Muscle layer of duodenum (tissue), 2 donors: ENCODE measurements around the gene TRDN.

Experiments
- H3K27ac ChIP-seq: one replicate; pipeline ENCODE4 v1.7.0; 2013; ENCODE audit warnings: mild to moderate bottlenecking, low read length
- H3K27me3 ChIP-seq: one replicate; pipeline ENCODE4 v1.7.0; 2013; ENCODE audit warnings: low read depth, mild to moderate bottlenecking, control low read depth, low read length
- H3K36me3 ChIP-seq, 2 donors: one replicate each; pipeline ENCODE4 v1.7.0; 2013; ENCODE audit warnings: low read length in 2 of 2, control low read depth in 1 of 2, mild to moderate bottlenecking in 1 of 2; ENCODE audit not compliant: insufficient read depth in 2 of 2, control insufficient read depth in 1 of 2
- H3K4me1 ChIP-seq, 2 donors: one replicate each; pipeline ENCODE4 v1.7.0; 2013; ENCODE audit warnings: low read length in 2 of 2, mild to moderate bottlenecking in 2 of 2, control low read depth in 1 of 2, moderate library complexity in 1 of 2; ENCODE audit not compliant: insufficient read depth in 2 of 2, control insufficient read depth in 1 of 2
- H3K4me3 ChIP-seq, 2 donors: one replicate each; pipeline ENCODE4 v1.7.0; 2013; ENCODE audit warnings: low read length in 2 of 2, low read depth in 1 of 2, mild to moderate bottlenecking in 1 of 2
- H3K9me3 ChIP-seq, 2 donors: one replicate each; pipeline ENCODE4 v1.7.0; 2013; ENCODE audit warnings: low read length in 2 of 2, control low read depth in 1 of 2, mild to moderate bottlenecking in 1 of 2; ENCODE audit not compliant: control insufficient read depth in 1 of 2
- donor health status: healthy.

The TRDN gene

GRCh38 chr6:123529058-123529457, 107.7 kb downstream of the TRDN start:
- no peaks in the 10 kb centered on the region for H3K36me3 ChIP-seq
- no peak overlapping the region for H3K27ac ChIP-seq
- H3K4me1 ChIP-seq: no peaks in the 10 kb centered on the region
- no peaks in the 10 kb centered on the region for H3K9me3 ChIP-seq
- peak overlapping the region in 1 of 2 donors; percentile 3 for H3K4me3 ChIP-seq
- no peaks in the 10 kb centered on the region for H3K27me3 ChIP-seq

- H3K27ac ChIP-seq: no peak overlapping the region
- H3K9me3 ChIP-seq: no peaks in the 10 kb centered on the region
- no peaks in the 10 kb centered on the region for H3K27me3 ChIP-seq
- no peaks in the 10 kb centered on the region for H3K4me1 ChIP-seq
- H3K36me3 ChIP-seq: no peaks in the 10 kb centered on the region
- H3K4me3 ChIP-seq: no peak overlapping the region
Observed at GRCh38 chr6:123527406-123527805, 109.3 kb downstream of the TRDN start.

GRCh38 chr6:123526128-123526527, 110.6 kb downstream of the TRDN start:
- H3K4me3 ChIP-seq: no peak overlapping the region
- H3K36me3 ChIP-seq: no peaks in the 10 kb centered on the region
- no peaks in the 10 kb centered on the region for H3K4me1 ChIP-seq
- H3K9me3 ChIP-seq: no peaks in the 10 kb centered on the region
- H3K27me3 ChIP-seq: no peaks in the 10 kb centered on the region
- no peak overlapping the region for H3K27ac ChIP-seq

GRCh38 chr6:123524781-123525180, 112.0 kb downstream of the TRDN start:
- no peaks in the 10 kb centered on the region for H3K27me3 ChIP-seq
- no peak overlapping the region for H3K4me3 ChIP-seq
- no peaks in the 10 kb centered on the region for H3K4me1 ChIP-seq
- H3K27ac ChIP-seq: no peak overlapping the region
- no peaks in the 10 kb centered on the region for H3K36me3 ChIP-seq
- no peaks in the 10 kb centered on the region for H3K9me3 ChIP-seq

- Histone ChIP-seq H3K4me3 (no peak overlapping the region), H3K36me3 (no peaks in the 10 kb centered on the region), H3K27ac (no peak overlapping the region), H3K27me3 (no peaks in the 10 kb centered on the region), H3K9me3 (no peaks in the 10 kb centered on the region), H3K4me1 (no peaks in the 10 kb centered on the region)
Observed at GRCh38 chr6:123520217-123520616, 116.5 kb downstream of the TRDN start.

- H3K4me3 ChIP-seq: no peak overlapping the region
- no peaks in the 10 kb centered on the region for H3K9me3 ChIP-seq
- H3K4me1 ChIP-seq: no peaks in the 10 kb centered on the region
- no peaks in the 10 kb centered on the region for H3K36me3 ChIP-seq
- H3K27ac ChIP-seq: no peak overlapping the region
- no peaks in the 10 kb centered on the region for H3K27me3 ChIP-seq
Observed at GRCh38 chr6:123519189-123519505, 117.6 kb downstream of the TRDN start.

GRCh38 chr6:123518441-123519188, 118.1 kb downstream of the TRDN start:
- Histone ChIP-seq H3K4me1 (no peaks in the 10 kb centered on the region), H3K27ac (no peak overlapping the region), H3K9me3 (no peaks in the 10 kb centered on the region), H3K4me3 (no peak overlapping the region), H3K36me3 (no peaks in the 10 kb centered on the region), H3K27me3 (no peaks in the 10 kb centered on the region)

GRCh38 chr6:123515715-123516114, 121.0 kb downstream of the TRDN start:
- no peak overlapping the region for H3K27ac ChIP-seq
- H3K36me3 ChIP-seq: no peaks in the 10 kb centered on the region
- no peaks in the 10 kb centered on the region for H3K27me3 ChIP-seq
- no peaks in the 10 kb centered on the region for H3K9me3 ChIP-seq
- H3K4me3 ChIP-seq: no peak overlapping the region
- H3K4me1 ChIP-seq: no peaks in the 10 kb centered on the region

GRCh38 chr6:123509112-123509511, 127.6 kb downstream of the TRDN start:
- no peak overlapping the region for H3K27ac ChIP-seq
- no peaks in the 10 kb centered on the region for H3K4me1 ChIP-seq
- no peaks in the 10 kb centered on the region for H3K9me3 ChIP-seq
- H3K36me3 ChIP-seq: no peaks in the 10 kb centered on the region
- H3K4me3 ChIP-seq: no peak overlapping the region
- H3K27me3 ChIP-seq: no peaks in the 10 kb centered on the region

- H3K36me3 ChIP-seq: no peaks in the 10 kb centered on the region
- no peaks in the 10 kb centered on the region for H3K9me3 ChIP-seq
- no peaks in the 10 kb centered on the region for H3K27me3 ChIP-seq
- H3K4me1 ChIP-seq: no peaks in the 10 kb centered on the region
- no peak overlapping the region for H3K27ac ChIP-seq
- no peak overlapping the region for H3K4me3 ChIP-seq
Observed at GRCh38 chr6:123508290-123508689, 128.5 kb downstream of the TRDN start.

- Histone ChIP-seq H3K27ac (no peak overlapping the region), H3K4me3 (no peak overlapping the region), H3K36me3 (no peaks in the 10 kb centered on the region), H3K9me3 (no peaks in the 10 kb centered on the region), H3K27me3 (no peaks in the 10 kb centered on the region), H3K4me1 (no peaks in the 10 kb centered on the region)
Observed at GRCh38 chr6:123507582-123507981, 129.2 kb downstream of the TRDN start.

GRCh38 chr6:123503619-123504018, 133.1 kb downstream of the TRDN start:
- Histone ChIP-seq H3K27me3 (no peaks in the 10 kb centered on the region), H3K4me3 (no peak overlapping the region), H3K36me3 (no peaks in the 10 kb centered on the region), H3K9me3 (no peaks in the 10 kb centered on the region), H3K4me1 (no peaks in the 10 kb centered on the region), H3K27ac (no peak overlapping the region)
